ENCODE data around the gene ZMYND15.

ZMYND15 gene

DNA sequence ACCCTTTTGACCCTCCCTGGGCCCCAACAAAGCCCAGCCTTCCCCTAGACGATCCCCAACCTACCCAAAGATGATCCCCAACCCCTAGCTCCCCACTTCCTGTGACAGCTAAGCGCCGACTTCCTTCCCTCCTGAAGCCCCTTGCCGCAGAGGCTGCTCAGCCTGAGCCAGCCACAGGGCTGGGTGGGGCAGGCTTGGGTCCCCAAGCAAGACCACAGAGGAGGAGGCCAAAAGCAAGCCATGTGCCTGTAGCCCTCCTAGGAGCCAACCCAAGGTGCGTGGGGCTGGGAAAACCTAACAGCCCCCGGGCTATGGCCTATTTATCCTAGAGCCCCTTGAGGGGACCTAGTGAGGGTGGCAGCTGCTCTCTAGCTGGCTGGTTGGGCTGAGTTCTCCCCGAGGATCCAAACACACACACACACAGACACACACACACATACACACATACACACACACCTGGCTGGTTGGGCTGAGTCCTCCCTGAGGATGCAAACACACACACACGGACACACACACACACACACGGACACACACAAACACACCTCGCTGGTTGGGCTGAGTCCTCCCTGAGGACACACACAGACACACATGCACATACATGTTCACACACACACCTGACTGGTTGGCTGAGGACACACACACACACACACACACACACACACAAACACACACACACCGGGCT is 24.4 kb upstream of the ZMYND15 start:
- no peak for FAIRE-seq
- no peak for DNase-seq (ENCODE audit: low spot score)

DNA sequence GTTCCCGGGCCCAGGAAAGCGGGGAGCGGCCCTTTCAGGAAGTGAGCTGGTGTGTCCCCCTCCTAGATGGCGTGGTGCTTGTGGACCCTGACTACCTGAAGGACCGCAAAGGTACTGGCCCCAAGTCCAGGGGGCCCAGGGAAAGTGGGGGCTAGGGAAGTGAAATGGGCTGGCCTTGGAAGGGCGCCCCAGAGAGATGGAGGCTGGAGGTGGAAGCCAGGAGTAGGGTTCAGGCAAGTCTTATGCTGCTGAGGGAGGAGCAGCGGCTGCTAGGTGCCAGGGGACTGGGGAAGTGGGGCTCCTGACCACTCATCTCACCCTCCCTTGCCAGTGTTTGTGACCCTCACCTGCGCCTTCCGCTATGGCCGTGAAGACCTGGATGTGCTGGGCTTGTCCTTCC is 23.6 kb upstream of the ZMYND15 start:
- DNase-seq (ENCODE audit: low spot score), result no peak
- no peak for FAIRE-seq

DNA sequence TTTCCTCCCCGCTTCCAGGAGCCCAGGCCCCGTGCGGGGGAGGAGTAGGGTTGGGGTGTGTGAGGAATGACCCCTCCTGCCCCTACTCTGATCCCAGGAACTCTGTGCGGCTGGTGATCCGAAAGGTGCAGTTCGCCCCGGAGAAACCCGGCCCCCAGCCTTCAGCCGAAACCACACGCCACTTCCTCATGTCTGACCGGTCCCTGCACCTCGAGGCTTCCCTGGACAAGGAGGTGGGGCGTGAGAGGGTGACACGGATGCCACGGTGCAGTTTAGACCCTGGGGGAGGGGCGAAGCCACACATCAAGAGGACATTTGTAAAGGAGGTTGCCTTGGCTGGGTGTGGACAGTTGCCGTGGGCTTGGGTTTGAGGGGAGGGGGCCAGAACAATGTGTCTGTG is 21.8 kb upstream of the ZMYND15 start:
- no peak for FAIRE-seq
- DNase-seq (ENCODE audit: low spot score), result no peak

DNA sequence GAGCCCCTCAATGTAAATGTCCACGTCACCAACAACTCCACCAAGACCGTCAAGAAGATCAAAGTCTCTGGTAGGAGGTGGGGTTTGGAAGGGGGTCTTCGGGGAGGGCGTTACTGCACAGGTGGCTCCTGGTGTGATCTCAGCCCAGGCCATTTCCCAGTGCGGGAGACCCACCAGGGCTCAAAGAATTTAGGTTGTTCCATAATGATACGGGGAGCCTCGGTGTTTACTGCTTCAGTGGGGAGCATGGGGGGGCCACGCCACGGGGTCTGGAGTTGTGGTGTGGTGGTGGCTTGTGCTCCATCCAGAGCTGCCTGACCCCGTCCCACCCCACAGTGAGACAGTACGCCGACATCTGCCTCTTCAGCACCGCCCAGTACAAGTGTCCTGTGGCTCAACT is 21.4 kb upstream of the ZMYND15 start:
- DNase-seq (ENCODE audit: low spot score), result no peak
- FAIRE-seq, result no peak

DNA sequence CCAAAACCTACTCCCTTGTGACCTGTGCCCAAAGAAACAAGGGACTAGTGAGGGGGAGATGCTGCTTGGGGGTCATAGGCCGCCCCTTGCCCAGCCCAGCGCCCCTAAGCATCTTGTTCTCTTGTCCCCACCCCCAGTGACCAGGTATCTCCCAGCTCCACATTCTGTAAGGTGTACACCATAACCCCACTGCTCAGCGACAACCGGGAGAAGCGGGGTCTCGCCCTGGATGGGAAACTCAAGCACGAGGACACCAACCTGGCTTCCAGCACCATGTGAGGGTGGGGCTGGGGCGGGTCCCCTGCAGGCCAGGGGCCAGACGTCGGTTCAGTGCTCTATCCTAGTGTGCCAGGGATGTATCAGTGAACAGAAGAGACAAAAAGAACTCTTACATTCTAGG is 20.5 kb upstream of the ZMYND15 start:
- no peak for FAIRE-seq

DNA sequence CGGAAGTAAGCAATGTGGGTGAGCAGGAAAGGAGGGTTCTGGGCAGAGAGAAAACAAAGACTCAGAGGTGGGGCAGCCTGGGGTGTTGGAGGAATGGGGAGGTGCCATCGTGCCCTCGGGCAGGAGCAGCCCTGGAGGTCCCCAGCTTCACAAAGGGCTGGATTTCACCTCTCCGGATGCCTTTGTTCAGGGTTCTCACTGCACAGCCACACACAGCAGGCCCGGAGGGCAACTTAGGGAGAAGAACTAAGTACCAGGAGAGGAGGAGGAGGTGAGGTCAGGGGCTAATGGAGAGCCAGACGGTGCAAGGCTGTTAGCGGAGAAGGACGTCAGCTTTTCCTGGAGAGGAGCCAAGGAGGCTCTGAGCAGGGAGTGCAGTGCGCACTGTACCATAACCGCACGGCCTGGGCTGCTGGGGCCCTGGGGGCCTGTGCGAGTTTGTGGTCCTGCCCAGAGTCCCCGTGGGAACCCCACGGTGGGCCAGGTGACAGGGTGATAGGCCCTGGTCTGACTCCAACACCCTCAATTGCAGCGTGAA is 19.9 kb upstream of the ZMYND15 start:
- DNase-seq (ENCODE audit: low spot score) (no peak), FAIRE-seq (no peak)

More for the DNA sequence above, 20.5 kb upstream of the ZMYND15 start:
- no peak for DNase-seq (ENCODE audit: low spot score)

DNA sequence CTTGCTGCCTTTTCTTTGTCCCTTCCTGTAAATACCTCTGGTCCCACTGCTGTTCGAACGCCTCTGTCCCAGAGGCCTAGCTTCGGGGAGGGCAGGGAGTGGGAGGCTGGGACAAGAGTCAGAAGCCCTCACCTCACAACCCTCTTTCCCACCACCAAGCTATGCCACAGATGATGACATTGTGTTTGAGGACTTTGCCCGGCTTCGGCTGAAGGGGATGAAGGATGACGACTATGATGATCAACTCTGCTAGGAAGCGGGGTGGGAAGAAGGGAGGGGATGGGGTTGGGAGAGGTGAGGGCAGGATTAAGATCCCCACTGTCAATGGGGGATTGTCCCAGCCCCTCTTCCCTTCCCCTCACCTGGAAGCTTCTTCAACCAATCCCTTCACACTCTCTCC is 18.8 kb upstream of the ZMYND15 start:
- no peak for FAIRE-seq
- DNase-seq (ENCODE audit: low spot score), result no peak

DNA sequence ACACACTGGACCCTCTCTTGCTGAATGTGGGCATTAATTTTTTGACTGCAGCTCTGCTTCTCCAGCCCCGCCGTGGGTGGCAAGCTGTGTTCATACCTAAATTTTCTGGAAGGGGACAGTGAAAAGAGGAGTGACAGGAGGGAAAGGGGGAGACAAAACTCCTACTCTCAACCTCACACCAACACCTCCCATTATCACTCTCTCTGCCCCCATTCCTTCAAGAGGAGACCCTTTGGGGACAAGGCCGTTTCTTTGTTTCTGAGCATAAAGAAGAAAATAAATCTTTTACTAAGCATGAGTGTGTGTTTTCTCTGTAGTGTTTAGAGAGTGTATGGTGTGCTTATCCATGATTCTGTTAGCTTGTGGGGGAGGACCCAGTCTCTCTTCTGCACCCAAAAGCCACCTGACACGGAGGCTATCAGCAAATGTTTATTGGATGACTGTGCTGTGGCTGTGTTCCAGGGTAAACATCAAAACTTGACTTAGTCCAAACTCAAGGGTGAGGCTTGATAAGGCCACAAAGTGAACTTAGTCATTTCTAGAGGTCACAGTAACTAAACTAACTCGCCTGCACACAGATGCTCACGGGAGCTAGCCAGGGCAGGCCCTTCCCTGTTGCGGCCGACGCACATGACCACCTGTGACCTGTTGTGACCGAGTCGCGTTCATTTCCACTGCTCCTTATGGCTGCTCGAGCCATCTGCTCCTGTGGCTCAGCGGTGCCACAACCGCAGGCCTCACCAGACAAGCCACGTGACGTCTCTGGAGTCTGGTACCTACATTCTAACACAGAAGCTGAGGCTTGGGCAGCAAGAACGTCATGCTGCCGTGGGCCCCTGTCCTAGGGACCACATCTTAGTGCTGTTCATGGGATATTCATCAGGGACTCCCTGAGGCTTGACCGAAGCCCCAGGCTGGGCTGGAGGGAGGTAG is 18.2 kb upstream of the ZMYND15 start:
- DNase-seq (ENCODE audit: low spot score) (peak; percentile 42), FAIRE-seq (no peak)

DNA sequence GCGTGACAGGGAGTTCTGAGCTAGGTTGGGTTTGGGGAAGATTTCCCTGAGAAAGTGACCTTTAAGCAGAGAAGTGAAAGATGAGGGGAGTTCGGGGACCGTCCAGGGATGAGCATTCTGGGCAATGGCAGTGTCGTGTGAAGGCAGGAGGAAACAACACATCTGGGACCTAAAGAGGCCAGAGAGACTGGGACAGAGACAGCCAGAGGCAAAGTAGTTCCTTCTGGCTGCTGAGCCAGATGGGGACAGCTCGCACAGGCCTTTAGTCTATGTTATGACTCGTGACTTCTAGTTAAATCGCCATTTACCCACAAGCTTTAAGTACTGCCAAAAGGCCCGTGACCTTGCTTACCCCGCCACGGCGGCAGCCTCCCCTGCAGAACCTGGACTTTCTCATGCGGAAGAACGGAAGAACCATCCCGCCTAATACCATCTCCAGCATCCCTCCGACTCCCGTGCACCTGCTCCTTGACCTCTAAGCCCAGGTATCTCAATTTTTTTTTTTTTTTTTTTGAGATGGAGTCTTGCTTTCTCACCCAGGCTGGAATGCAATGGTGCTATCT is 16.9 kb upstream of the ZMYND15 start:
- DNase-seq (ENCODE audit: low spot score) (no peak), FAIRE-seq (no peak)

DNA sequence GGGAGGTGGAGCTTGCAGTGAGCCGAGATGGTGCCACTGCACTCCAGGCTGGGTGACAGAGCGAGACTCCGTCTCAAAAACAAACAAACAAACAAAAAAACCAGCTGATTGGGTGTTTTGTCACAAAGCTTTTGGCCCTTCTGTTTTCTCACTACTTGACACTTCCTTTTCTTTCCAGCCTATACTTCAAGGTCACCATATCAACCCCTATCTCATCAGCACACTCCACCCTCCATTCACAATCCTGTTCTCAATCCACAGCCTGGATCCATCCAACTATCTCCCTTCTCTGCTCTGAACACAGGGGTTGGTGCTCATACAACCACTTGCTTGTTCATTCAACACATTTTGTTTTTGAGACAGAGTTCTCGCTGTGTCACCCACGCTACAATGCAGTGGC is 15.0 kb upstream of the ZMYND15 start:
- DNase-seq (ENCODE audit: low spot score) (no peak), FAIRE-seq (no peak)

DNA sequence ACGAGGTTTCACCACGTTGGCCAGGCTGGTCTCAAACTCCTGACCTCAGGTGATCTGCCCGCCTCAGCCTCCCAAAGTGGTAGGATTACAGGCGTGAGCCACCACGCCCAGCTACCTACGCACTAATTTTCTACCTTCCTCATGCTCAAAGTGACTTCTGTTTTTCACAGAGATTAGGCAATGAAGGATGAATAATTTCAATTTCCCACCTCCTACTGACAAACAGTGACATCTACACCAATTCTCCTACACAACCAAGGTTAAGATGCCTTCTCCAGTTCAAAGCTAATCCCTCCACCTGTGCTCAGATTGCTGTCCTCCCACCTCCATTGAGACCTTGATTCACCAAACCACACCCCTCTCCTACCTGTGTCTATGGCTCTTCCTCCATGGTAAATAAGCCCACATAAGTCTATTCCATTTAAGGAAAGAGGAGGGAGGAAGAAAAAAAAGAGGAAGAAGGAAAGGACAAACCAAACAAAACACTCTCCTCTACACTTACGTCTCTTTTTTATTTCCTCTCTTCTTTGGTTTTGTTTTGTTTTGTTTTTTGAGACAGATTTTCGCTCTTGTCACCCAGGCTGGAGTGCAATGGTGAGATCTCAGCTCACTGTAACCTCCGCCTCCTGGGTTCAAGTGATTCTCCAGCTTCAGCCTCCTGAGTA is 13.9 kb upstream of the ZMYND15 start:
- DNase-seq (ENCODE audit: low spot score), result no peak
- no peak for FAIRE-seq

DNA sequence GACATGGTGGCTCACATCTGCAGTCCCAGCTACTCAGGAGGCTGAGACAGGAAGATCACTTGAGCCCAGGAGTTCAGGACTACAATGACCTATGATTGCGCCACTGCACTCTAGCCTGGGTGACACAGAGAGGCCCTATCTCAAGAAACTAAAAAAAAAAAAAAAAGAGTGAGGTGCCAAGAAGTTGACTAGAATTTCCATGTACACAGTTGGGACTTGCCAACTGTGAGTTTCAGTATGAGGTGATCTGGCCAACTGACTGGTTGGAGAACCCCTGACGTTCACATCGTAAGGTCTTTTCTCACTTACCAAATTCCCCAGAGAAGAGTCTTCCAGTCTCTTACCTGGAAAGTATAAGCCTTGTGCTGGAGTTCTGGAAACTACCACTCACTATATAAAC is 11.5 kb upstream of the ZMYND15 start:
- no peak for DNase-seq (ENCODE audit: low spot score)
- no peak for FAIRE-seq

DNA sequence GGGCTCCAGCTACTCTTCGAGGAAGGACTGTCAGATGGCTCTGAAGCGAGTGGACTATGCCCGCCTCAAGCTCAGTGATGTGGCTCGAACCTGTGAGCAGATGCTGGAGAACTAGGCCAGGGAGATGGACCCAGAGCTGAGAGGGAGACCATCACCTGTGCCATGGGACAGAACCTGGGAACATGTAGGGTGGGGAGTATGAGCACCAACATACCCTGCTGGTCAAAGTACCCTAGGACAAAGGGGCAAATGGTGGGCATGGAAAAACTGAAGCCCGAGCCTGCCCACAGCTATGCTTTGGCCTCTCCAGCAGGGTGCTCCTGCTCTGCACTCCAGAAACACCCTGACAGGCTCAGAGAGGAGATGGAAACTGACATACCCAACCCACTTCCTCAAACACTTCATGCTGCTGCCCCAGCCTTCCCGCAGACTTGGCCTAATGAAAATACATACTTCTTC is 6.5 kb upstream of the ZMYND15 start:
- DNase-seq (ENCODE audit: low spot score), result no peak
- no peak for FAIRE-seq

DNA sequence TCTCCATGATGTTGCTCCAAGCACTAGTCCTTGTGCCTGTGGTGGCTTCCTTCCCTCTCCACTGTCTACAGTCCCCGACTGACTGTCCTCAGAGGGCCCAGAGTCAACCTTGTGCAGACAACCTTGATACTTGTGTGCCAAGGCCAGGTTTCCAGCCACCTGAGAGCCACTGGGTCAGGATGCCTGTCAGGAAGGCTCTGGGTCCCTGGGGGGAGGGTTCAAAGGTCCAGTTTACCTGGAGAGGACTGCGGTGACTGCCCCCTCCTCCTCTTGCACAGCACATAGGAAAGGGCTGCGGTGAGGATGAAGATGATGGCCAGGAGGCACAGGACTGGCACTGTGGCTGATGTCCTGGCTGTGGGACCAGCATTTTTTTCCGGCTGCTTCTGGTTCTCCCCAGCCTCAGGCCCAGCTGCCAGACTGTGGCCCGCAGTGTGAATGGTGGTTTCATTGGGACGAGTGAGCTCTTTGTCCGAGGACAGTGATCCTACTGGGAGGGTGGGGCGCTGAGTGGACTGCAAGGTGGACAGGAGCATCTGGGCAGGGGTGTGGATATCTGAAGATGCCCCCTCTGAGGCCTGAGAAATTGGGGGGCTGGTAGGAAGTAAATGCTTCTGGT is 4.7 kb upstream of the ZMYND15 start:
- DNase-seq (ENCODE audit: low spot score), result no peak
- no peak for FAIRE-seq

DNA sequence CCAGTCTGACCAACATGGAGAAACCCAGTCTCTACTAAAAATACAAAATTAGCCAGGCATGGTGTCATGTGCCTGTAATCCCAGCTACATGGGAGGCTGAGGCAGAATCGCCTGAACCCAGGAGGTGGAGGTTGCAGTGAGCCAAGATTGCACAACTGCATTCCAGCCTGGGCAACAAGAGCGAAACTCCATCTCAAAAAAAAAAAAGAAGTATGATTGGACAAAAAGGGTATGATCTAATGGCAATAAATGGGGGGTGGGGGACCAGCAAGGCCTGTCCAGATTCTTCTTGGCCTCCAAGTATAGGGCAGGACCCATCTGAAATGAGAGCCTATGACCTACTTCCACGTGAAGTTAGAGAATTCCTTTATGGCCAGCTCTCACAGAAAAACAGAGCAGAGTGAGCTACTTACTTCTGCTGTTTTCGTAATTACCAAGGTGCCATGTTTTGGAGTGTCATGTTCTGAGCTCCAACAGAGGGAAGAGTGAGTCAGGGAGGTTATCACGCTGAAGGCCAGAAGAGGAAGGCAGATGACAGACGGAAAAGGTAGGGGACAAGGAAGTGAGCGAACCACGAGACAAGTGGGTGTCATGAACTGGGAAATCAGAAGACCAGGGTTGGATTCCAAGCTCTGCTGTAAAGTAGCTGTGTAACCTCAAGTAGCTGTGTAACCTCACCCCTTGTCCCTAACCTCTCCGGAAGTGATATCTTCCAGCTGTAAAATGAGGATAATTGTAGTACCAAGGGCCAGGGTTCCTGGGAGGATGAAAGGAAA is 3.6 kb upstream of the ZMYND15 start:
- FAIRE-seq (no peak), DNase-seq (ENCODE audit: low spot score) (no peak)

DNA sequence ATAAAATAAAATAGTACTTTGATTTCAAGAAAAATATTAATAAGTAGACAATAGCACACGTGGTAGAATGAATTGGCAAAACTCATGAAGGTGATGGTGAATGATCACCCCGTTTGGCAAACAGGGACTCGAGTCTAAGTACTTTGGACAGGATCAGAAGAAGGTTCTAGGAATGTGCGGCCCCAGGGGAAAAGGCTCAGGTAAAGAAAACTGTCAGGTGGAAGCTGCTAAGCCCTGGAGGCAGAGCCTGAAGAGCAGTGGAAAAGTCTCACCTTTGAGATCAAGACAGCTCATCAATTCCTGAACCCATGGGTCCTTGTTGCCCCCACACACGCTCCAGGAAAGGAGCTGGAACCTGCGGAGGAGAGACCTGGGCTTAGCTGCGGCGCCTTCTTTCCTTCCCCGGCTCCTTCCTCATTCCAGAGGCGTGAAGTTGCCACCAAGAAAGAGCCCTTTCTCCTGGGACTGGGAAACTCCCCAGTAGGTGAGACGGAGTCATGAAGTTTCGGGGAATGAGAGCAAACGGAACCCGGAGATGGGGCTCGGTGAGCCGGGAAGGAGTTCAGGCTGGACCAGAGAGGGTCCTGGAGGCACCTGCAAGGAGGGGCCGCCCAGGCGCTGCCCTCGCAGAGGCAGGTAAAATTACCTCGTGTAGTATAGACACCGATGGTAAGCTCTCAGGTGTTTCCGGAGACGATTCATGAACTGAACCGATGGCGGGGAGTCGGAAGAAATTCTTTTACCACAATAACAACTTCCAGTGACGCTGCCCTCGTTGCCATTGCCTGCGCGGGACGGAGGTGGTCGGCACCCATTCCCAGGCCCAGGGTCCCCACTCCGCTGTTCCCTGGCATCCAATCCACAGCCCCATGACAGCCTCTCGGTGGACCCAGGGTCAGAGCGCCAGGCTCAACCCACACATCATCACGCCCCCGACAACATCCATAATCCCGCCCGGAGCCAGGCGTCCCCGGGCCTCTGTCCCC is 1.2 kb upstream of the ZMYND15 start:
- DNase-seq (ENCODE audit: low spot score) (no peak), FAIRE-seq (no peak)

DNA sequence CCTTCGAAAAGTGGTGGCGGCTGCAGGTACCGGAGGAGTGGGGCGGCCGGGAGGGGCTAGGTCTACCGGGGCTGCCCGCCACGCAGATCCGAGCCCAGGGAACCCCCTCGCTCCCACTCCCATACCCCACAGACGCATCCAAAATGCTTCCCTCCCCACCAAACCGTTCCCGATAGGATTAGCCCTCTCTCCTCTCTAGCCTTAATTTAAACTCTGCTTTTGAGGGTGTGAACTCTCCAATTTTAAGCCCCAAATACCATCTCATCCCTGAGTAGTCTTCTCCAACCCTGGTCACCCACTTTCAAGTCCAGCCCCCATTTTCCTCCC is 355 bp downstream of the ZMYND15 start:
- no peak for DNase-seq (ENCODE audit: low spot score)
- no peak for FAIRE-seq

DNA sequence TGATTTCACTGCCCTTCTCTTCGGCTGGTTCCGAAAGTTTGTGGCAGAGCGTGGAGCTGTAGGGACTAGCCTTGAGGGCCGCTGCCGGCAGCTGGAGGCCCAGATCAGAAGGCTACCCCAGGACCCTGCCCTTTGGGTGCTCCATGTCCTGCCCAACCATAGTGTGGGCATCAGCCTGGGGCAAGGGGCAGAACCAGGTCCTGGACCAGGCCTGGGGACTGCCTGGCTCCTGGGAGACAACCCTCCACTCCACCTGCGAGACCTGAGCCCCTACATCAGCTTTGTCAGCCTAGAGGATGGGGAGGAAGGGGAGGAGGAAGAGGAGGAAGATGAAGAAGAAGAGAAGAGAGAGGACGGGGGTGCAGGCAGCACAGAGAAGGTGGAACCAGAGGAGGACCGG is 951 bp downstream of the ZMYND15 start:
- no peak for DNase-seq (ENCODE audit: low spot score)
- no peak for FAIRE-seq

DNA sequence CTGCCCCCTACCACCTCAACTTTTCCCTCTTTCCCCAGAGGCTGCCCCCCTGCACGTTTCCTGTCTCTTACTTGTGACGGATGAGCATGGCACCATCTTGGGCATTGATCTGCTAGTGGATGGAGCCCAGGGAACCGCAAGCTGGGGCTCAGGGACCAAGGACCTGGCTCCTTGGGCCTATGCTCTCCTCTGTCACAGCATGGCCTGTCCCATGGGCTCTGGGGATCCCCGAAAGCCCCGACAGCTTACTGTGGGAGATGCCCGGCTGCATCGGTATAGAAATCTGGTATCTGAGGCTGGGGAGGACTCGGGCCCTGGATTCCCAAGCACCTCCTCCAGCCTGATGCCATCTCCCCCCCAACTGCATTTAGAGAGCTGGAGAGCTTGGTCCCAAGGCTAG is 1.9 kb downstream of the ZMYND15 start:
- DNase-seq (ENCODE audit: low spot score), result no peak
- no peak for FAIRE-seq
